GM21367 (cell line): ENCODE results near the gene SIRPB2.

ENCODE experiments used
- ATAC-seq: cut with Tn5 transposase; IDR thresholded peaks from one replicate; pipeline ENCODE4 v1.9.1; 2021; ENCODE audit not compliant: unreplicated experiment

Gene SIRPB2

GRCh38 chr20:1448081-1448620, 43.1 kb downstream of the SIRPB2 start:
- no peak for ATAC-seq

- no peak for ATAC-seq
Measured at GRCh38 chr20:1446536-1446935, 44.7 kb downstream of the SIRPB2 start.

GRCh38 chr20:1443085-1443484, 48.1 kb downstream of the SIRPB2 start:
- no peak for ATAC-seq

DNA sequence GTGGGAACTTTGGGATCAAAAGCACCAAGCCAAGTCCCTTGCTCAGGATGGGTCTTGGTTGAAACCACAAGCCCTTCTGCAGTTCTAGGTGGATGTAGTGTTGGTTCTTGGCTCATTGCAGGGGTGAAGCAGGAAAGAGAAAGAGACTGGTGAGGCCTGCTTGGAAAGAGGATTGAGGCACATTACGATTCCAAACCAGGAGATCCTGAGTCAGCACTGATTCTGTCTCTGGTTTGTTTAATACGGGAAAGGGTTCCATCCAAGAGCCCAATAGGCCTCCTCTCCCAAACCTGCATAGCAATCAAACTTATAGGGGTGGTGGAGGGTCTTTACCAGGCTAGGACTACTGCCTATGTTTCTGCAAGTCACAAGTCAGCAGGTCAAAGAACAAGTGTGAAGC, 48.9 kb downstream of the SIRPB2 start:
- no peak for ATAC-seq

DNA sequence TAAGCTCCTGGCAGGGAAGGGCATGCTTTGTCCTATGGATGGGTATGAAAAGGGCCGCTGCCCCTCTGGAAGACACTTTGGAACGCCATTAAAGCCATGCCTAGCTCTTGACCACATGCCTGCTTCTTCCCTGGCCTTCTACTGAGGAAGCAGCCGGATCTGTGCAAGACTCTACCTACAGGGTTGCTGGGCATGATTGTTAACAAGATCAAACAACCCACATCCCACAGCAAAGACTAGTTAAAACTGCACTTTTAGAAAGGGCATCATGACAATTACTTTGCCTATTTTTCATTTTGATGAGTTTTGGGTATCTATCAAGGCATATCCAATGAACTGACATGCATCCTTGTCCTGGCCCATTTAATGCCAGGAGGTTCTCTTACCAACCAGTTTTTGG, 50.1 kb downstream of the SIRPB2 start:
- ATAC-seq = no peak

DNA sequence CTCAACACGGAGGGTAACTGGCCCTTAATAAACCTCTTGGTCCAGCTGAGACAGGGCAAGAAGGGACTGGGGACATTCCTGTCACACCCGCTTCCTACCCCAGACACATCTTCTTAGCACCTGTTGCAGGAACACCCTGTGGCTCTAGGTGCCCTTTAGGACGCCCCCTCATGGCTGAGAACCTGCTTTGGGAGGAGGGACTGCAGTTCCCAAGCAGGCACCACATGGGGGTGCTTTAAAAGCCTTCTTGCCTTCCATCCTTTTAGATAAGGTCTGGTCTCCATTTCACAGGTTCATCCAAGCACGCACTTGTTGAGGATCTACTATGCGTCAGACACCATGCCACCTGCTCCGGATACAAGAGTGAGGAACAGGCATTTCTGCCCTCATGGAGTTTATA, 51.2 kb downstream of the SIRPB2 start:
- no peak for ATAC-seq

DNA sequence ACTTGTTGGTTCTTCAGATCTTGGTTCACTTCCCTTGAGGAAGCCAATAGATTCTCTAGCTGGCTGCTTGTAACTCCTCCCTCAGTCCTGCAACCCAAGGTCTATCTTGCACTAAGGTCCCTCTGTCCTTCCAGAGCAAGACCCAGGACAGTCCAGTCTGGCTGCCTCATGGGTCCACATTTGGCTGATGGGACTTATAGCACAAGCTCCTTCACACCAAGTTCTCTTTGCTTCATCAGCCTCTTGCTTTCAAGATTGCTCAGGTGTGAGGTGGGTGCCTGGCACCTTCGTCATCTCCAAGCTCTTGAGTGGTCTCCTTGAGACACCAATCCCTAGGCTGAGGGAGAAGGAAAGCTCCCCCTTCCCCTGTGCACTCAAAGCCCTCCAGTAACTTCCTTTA, 52.9 kb downstream of the SIRPB2 start:
- ATAC-seq = no peak

DNA sequence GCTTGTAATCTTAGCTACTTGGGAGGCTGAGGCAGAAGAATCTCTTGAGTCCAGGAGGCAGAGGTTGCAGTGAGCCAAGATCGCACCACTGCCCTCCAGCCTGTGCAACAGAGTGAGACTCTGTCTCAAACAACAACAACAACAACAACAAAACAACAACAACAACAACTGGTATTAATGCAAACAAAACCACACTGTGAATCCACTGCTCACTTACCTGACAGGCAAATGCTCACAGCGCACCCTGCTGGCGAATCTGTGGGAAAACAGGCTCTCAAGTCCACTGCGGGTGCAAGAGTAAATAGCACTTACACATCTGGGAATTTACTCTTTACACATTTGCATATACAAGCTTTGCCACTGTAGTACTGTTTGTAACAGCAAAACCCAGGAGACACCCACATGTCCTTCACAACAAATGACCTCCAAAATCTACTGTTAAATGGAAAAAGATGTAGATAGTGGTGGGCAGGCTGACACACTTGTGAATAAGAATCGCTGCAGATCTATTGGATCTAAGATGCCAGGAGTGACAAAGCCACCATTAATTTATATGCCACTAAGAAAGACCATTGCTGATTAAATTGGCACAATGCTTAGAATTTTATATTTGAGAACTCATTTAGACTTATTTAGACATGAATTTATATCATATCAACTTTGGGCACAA, 53.9 kb downstream of the SIRPB2 start:
- ATAC-seq = no peak

GRCh38 chr20:1436263-1436662, 55.0 kb downstream of the SIRPB2 start:
- ATAC-seq = no peak

GRCh38 chr20:1435337-1435699, 55.9 kb downstream of the SIRPB2 start:
- no peak for ATAC-seq

GRCh38 chr20:1434571-1435336, 56.5 kb downstream of the SIRPB2 start:
- peak; percentile 86 for ATAC-seq

GRCh38 chr20:1431158-1431557, 60.1 kb downstream of the SIRPB2 start:
- ATAC-seq = no peak

DNA sequence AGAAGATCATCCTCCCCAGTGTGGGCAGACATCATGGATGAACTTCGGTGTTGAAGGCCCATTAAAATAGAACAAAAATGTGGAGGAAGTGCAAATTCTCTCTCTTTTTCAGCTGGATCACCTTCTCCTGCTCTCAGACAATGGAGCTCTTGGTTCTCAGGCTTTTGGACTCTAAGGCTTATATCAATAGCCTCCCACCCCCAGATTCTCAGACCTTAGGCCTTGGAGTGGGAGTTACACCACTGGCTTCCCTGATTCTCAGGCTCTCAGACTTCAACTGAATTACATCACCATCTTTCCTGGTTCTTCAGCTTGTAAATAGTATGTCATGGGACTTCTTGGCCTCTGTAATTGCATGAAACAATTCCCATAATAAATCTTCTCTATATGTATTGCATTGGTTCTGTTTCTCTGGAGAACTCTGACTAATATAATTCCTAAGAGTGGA, 61.2 kb downstream of the SIRPB2 start:
- no peak for ATAC-seq

GRCh38 chr20:1429143-1429728, 62.0 kb downstream of the SIRPB2 start:
- no peak for ATAC-seq

GRCh38 chr20:1427457-1428054, 63.7 kb downstream of the SIRPB2 start:
- no peak for ATAC-seq

GRCh38 chr20:1426231-1426849, 64.9 kb downstream of the SIRPB2 start:
- ATAC-seq = no peak
